Thyroid gland (tissue), 4 donors: ENCODE results near the gene MEIOC. TPM values are rescaled to one million over a fixed set of nuclear protein-coding genes. Genes with fewer than 3 reads are reported as not detected.

ENCODE experiments used
- DNase-seq, 2 donors: peaks; one replicate each; pipeline ENCODE4 v3.0.0-alpha.2; 2019
- H3K27ac ChIP-seq, 3 donors: fragments of 200-600 bp; sonication (generic); 1 replicate in 2 of 3; 2 replicates in 1 of 3; pipeline ENCODE4 v1.5.1; 2016 to 2019; ENCODE audit warnings: mild to moderate bottlenecking in 1 of 3, moderate library complexity in 1 of 3
- H3K27me3 ChIP-seq: fragments of 200-600 bp; sonication (generic); one replicate; pipeline ENCODE4 v1.5.1; 2019
- H3K36me3 ChIP-seq, 2 donors: fragments of 200-600 bp; sonication (generic); one replicate each; pipeline ENCODE4 v1.5.1; 2016 to 2019
- H3K4me1 ChIP-seq, 2 donors: fragments of 200-600 bp; sonication (generic); one replicate each; pipeline ENCODE4 v1.5.1; 2017 to 2019
- H3K4me3 ChIP-seq, 3 donors: fragments of 200-600 bp; sonication (generic); replicated peaks in 1 of 3; 1 replicate in 2 of 3; 2 replicates in 1 of 3; pipeline ENCODE4 v1.5.1; 2016; ENCODE audit warnings: mild to moderate bottlenecking in 1 of 3
- H3K9me3 ChIP-seq: fragments of 200-600 bp; sonication (generic); one replicate; pipeline ENCODE4 v1.5.1; 2017
- CTCF ChIP-seq, 6 experiments: fragments of 200-600 bp in 3 of 6; fragments of 450-650 bp in 3 of 6; sonication (generic) in 3 of 6; IDR thresholded peaks; one replicate each; pipeline ENCODE4 v1.5.1; 2016 to 2019; ENCODE audit warnings: antibody characterized with exemption in 6 of 6, mild to moderate bottlenecking in 2 of 6, inconsistent platforms in 1 of 6, moderate library complexity in 1 of 6
- POLR2A ChIP-seq, 2 donors: fragments of 450-650 bp; IDR thresholded peaks; one replicate each; pipeline ENCODE4 v1.6.1; 2017; ENCODE audit warnings: antibody characterized with exemption in 2 of 2, mild to moderate bottlenecking in 2 of 2, moderate library complexity in 1 of 2
- WGBS, 2 donors: methylation state at CpG; one replicate each; pipeline ENCODE4 v1.1.5; 2017; 5-methylcytosine and 5-hydroxymethylcytosine counted together
- intact Hi-C: fragments of 100-400 bp; cut with DNase I; formaldehyde crosslinking; loops from one replicate; pipeline ENCODE4 v1.15.1; 2023
- small RNA-seq: library from RNA; depleted of rRNA; stranded (forward); fragments of <200 nt; gene quantifications from one replicate; pipeline ENCODE3, GENCODE V24; 2016
- total RNA-seq, 4 donors: library from RNA; depleted of rRNA; stranded (reverse); fragments of >200 nt; gene quantifications; one replicate each; pipeline ENCODE4 v1.2.3, GENCODE V29; 2016

The MEIOC gene
- total RNA-seq, 4 donors from 2014 or later: 0.27 to 0.33 TPM; not detected in 2

DNA sequence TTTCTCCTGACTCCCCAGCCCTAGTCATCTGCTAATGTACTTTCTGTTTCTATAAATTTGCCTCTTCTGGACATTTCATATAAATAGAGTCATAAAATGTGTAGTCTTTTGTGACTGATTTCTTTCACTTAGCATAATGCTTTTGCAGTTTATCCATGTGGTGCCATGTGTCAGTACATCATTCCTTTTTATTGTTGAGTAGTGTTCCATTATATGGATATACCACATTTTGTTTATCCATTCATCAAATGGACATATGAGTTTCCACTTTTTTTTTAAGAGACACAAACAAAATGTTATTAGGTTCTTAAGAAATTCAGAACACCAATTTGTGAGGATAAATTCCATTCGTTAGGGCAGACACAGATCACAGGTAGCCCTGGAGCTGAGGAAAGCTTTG is 63.2 kb downstream of the MEIOC start:
- Histone ChIP-seq H3K4me1 (no peaks in the 10 kb centered on the region), H3K27me3 (no peaks in the 10 kb centered on the region), H3K27ac (no peak overlapping the region), H3K9me3 (no peaks in the 10 kb centered on the region), H3K36me3 (no peaks in the 10 kb centered on the region), H3K4me3 (no peak overlapping the region)
- intact Hi-C loops: no loop called here
- DNase-seq: no peak
- TF ChIP-seq CTCF (IDR thresholded peaks at IDR 0.05) (no peak), POLR2A (IDR thresholded peaks at IDR 0.05) (no peak)
- WGBS, 2 donors: 100% methylated on average over 1 of the region's 1 CpG

GRCh38 chr17:44722254-44722653 is 66.0 kb downstream of the MEIOC start:
- H3K9me3 ChIP-seq: no peaks in the 10 kb centered on the region
- H3K4me1 ChIP-seq: no peaks in the 10 kb centered on the region
- no peak overlapping the region for H3K27ac ChIP-seq
- no peak overlapping the region for H3K4me3 ChIP-seq
- H3K27me3 ChIP-seq: no peaks in the 10 kb centered on the region
- no peaks in the 10 kb centered on the region for H3K36me3 ChIP-seq
- DNase-seq: no peak
- intact Hi-C loops: no loop called here
- TF ChIP-seq CTCF (IDR thresholded peaks at IDR 0.05): no peak
- no peak for TF ChIP-seq POLR2A (IDR thresholded peaks at IDR 0.05)
- WGBS, 2 donors: 90 to 93% methylated on average over 5 of the region's 5 CpGs

Small RNA genes within 50 kb of the gene (small RNA-seq; reads per million reads assigned to genes)
- not detected for gene RN7SL819P
- not detected for gene SMCO4P1

Other genes starting within 250 kb of the MEIOC start
- 100 to 1,000 TPM in 1 of 4 donors, 10 to 100 TPM in 3; 52.7 to 106 (median 57.7) TPM for gene GPATCH8, start 153.1 kb upstream of the MEIOC start, total RNA-seq
- 1 to 10 TPM; 1.8 to 7.1 (median 4.5) TPM for gene FZD2, start 99.0 kb upstream of the MEIOC start, total RNA-seq
- gene CCDC43, start 33.3 kb downstream of the MEIOC start, total RNA-seq: 10 to 100 TPM; 15.7 to 21.0 (median 18.8) TPM
- gene DBF4B, start 52.2 kb downstream of the MEIOC start, total RNA-seq: 1 to 10 TPM; 2.4 to 8.0 (median 5.1) TPM
- gene ADAM11, start 102.5 kb downstream of the MEIOC start, total RNA-seq: under 1 TPM in 3 of 4 donors, not detected in 1; 0.22 to 0.29 (median 0.27) TPM
- gene GJC1, start 173.8 kb downstream of the MEIOC start, total RNA-seq: 1 to 10 TPM; 1.4 to 6.1 (median 3.8) TPM
- not detected for gene HIGD1B, start 191.4 kb downstream of the MEIOC start, total RNA-seq
- gene EFTUD2, start 243.0 kb downstream of the MEIOC start, total RNA-seq: 100 to 1,000 TPM in 1 of 4 donors, 10 to 100 TPM in 3; 49.2 to 110 (median 75.1) TPM